GM12864 (cell line): ENCODE measurements around the gene CIB4.

ENCODE experiments used
- DNase-seq: peaks from one replicate; pipeline ENCODE4 v3.0.0-alpha.2; 2011; ENCODE audit warnings: low read depth
- H3K4me3 ChIP-seq: 2 replicates; pipeline ENCODE4 v1.5.1; 2011; ENCODE audit warnings: mild to moderate bottlenecking, low read depth, low read length, control low read depth
- TF ChIP-seq, protein P1 (sequence below): IDR thresholded peaks from 2 replicates; pipeline ENCODE4 v1.5.1; 2011; ENCODE audit warnings: low read depth, mild to moderate bottlenecking, moderate library complexity, low read length, control low read depth, inconsistent platforms; ENCODE audit errors: missing control alignments

Gene CIB4

DNA sequence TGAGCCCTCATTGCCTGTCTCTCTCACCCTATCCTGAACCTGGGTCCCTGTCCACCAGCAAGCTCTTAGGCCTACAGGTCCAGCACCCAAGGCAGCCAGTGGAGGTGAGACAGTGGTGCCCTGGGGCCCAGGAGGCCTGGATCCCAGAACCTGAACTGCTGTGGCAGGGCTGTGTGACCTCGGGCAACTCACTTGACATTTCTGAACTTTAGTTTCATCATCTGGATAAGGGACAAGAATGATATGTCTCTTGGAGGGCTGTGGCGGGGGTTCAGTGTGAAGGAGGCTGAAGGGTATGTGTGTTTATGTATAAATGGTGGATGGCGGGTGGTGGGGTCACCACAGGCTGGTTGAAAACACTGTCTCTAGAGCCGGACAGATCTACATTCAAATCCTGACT is 10.9 kb downstream of the CIB4 start:
- TF ChIP-seq, protein P1, sequence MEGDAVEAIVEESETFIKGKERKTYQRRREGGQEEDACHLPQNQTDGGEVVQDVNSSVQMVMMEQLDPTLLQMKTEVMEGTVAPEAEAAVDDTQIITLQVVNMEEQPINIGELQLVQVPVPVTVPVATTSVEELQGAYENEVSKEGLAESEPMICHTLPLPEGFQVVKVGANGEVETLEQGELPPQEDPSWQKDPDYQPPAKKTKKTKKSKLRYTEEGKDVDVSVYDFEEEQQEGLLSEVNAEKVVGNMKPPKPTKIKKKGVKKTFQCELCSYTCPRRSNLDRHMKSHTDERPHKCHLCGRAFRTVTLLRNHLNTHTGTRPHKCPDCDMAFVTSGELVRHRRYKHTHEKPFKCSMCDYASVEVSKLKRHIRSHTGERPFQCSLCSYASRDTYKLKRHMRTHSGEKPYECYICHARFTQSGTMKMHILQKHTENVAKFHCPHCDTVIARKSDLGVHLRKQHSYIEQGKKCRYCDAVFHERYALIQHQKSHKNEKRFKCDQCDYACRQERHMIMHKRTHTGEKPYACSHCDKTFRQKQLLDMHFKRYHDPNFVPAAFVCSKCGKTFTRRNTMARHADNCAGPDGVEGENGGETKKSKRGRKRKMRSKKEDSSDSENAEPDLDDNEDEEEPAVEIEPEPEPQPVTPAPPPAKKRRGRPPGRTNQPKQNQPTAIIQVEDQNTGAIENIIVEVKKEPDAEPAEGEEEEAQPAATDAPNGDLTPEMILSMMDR = no peak
- DNase-seq = no peak
- no peak overlapping the region for H3K4me3 ChIP-seq

DNA sequence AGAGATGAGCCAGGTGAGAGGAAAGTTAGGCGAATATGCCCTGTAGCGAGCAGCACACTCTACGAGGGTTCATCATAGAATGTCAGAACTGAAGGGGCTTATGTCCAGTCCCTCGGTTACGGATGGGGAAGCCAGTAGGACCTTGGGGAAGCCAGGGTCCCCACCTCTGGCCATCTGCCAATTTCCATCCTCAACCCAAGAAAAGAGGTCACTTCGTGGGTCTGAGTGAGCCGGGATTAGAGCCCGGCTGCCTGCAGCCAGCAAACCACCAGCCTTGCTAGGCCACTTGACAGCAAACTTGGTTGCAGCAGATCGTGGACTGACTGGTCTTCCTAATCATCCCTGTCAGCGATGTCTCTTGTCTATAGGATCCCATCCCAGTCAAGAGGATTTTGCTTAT is 11.4 kb downstream of the CIB4 start:
- TF ChIP-seq, protein P1 = no peak
- DNase-seq = no peak
- no peak overlapping the region for H3K4me3 ChIP-seq

DNA sequence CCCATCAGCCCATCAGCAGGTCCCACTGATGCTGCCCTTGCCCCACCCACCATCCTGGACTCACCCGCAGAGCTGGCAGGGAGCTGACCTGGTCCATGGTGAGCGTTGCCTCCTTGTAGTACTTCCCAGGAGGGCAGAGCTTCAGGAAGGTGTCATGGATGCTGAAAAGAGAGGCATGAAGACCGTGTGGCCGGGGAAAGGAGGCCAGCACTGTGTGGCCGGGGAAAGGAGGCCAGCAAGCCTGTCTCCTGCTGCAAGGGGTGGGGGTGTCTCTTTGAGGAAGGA is 11.9 kb downstream of the CIB4 start:
- no peak overlapping the region for H3K4me3 ChIP-seq
- no peak for DNase-seq
- TF ChIP-seq, protein P1 = no peak

DNA sequence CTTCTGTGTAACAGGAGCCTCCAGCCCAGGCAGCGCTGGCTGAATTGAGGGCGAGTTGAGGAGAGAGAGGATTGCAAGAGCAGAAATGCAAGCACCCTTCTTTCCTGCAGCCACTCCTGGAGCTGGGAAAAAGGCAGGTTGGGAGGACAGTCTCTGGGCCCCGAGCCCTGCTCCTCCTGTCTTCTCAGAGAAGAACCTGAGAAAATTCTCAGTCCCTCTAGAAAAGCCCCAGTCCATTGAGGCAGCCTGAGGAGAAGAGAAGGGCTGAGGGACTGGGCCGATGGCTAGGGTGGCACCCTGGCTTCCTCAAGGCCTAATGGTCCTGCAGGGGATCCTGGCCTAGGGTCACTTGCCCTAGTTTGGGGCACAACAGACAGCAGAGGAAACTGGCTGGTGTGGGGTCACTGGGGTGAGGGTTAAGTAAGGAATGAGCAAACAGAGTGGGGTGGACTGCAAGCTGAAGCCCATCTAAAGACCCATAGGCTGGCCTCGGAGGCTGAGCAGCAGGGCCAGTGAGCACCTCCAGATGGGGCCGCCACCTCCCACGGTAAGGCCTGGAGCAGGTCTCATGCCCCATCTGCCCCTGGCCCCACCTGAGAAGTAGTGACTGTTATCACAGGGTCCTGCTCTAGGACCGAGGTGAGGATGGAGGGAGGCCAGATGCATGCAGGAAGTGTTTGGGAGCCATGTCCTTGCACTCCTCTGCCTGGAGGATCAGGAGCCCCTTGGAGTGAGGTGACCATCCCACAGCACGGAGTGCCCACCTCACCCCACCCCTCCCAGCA is 12.4 kb downstream of the CIB4 start:
- DNase-seq = no peak
- TF ChIP-seq, protein P1 = no peak
- H3K4me3 ChIP-seq = no peak overlapping the region

DNA sequence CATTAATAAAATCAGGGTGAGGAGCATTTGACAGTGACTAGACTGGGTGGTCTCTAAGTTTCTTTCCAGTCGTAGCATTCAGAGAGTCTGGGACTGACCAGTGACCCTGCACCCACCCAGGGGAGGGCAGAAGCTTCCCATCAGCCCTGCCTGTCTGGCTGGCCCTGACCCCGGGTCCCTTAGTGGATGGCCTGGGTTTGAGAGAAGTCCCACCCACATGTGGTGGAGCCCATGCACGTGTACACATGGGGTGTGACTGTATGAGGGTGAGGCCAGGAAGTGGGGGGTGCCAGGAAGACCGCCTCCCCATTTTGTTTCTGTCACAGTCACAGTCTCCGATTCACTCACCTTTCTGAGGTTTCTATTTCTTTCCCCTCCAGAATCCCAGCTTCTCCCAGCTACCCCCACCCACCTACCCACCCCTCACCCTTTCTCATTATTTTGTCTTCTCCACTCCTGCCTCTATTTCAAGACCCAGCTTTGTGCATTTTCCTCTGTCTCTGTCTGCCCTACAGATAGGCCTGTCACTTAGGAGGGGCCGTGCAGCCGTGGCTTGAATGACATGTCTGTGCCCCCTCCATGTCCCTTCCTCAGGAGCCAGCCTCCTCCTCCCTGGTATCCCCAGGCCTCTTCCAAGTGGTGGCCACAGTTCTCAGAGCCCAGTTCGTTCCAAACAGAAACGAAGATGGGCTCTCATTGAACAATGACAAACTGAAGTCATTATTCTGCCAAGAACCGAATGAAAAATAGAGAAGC is 13.6 kb downstream of the CIB4 start:
- TF ChIP-seq, protein P1 = no peak

DNA sequence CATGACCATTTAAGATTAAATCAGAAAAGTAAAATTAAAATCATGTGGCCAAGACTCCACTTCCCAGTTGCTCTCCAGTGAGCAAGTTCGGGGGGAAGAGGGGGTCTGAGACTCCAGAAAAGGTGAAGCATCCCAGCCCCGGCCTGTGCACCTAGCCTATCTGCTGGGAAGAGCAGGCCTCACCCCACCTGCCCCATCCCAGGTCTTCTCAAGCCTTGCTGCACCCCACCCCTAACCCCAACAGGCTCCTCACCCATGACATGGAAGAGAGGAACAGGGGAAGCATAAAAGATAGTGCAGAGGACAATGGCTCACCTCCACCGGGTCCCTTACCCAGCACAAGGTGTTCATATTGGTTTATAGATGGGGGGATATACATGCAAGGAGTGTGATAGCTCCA is 14.6 kb downstream of the CIB4 start:
- no peak for DNase-seq
- no peak overlapping the region for H3K4me3 ChIP-seq
- TF ChIP-seq, protein P1 = no peak

More for the DNA sequence above, 13.6 kb downstream of the CIB4 start:
- no peak overlapping the region for H3K4me3 ChIP-seq
- DNase-seq = no peak
